Hypothalamus (tissue), 51 donors: ENCODE results near the gene SLC6A11.

Source experiments
- DNase-seq, 51 donors: peaks; one replicate each; lab custom pipeline; 2025; lab: John Stamatoyannopoulos, UW

The SLC6A11 gene

DNA sequence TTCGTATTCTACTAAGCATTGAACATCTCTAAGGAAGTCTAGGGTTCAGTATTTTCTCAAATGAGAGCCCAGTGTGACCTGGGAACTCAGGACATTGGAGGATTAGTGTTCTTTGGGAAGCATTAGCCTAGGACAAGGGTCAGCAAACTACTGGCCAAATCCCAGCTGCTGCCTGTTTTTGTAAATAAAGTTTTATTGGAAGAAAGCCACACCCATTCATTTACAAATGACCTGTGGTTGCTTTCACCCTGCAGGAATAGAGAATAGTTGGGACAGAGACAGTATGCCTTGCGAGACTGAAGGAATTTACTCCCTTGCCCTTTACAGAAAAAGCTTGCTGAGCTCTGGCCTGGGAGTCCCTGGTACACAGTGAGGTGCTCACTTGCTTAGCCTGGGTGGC is 20.6 kb downstream of the SLC6A11 start:
- DNase-seq = no peak

GRCh38 chr3:10837849-10838248 is 21.8 kb downstream of the SLC6A11 start:
- peak in 18 of 51 donors; percentile 15 to 76 (median 46) for DNase-seq

GRCh38 chr3:10839167-10839566 is 23.1 kb downstream of the SLC6A11 start:
- no peak for DNase-seq

DNA sequence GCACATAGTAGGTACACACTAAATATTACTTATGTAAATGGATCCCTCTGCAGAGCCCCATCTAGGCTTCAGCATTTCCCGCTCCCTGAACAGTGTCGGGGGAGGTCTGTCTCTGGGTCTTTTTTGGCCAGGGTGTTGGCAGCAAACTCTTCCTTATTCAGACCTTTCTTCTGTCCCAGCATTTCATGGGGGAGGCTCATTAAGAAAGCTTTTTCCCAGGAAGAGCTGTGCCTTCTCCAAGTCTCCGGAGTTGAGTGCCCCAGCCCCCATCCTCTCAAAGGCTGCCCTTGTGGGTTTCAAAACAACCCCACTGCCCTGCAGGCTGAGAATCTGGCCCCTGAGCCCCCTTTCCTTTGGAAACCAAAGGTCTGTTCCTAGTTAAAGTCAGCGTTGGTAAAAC is 25.1 kb downstream of the SLC6A11 start:
- peak in 10 of 51 donors; percentile 18 to 44 (median 33) for DNase-seq

DNA sequence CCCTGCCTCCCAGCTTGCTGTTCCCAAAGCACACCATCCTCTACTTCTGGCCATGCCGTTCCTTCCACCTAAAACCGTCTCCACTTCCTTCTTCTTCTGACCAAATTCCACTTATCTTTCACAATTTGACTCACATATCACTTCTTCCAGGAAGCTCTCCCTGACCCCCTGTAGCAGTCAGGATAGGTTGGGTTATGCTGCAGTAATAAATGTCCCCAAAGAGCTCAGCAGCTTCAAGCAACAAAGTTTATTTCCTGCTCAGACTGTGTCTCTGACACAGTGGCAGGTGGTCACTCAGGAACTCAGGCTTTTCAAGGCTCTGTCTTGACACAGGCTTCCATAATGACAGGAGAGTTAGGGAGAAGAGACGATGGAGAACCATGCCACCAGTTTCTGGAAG is 27.4 kb downstream of the SLC6A11 start:
- no peak for DNase-seq

GRCh38 chr3:10845001-10845761 is 29.2 kb downstream of the SLC6A11 start:
- peak in 1 of 51 donors; percentile 15 for DNase-seq

DNA sequence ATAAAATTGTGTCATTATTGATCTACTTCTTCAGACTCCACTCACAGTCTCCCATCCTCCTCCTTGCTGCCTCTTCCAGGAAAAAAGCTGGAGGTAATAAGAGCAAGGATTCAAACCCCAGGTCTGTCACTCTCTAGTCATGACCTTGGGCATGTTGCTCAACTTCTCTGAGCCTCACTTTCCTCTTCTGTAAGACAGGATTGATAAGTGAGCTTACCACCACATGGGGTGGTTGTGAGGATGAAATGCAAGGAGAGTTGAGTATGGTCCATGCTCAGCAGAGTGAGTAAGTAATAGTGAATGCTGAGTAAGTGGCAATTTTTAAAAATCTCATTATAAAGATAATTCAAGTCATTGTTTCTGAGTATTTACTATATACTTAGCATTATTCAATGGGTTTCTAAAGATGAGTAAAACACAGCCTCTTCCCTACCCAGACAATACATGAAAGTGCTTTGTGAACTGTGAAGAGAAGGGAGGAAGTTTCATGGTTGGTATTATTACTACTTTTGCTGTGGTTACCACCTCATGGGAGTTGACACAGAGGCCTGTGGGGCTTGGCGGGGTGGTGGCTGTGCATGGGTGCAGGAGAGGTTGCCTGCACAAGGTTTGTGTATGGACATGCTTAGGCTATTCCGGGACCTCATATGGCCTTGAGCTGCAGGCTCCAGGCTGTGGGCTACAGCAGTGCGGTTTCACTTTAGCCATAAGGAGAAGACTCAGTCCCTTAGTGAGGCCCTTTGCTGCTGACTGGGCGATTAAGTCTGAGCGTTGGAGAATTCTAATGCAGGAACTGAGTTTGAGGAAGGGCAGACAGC is 30.0 kb downstream of the SLC6A11 start:
- no peak for DNase-seq

DNA sequence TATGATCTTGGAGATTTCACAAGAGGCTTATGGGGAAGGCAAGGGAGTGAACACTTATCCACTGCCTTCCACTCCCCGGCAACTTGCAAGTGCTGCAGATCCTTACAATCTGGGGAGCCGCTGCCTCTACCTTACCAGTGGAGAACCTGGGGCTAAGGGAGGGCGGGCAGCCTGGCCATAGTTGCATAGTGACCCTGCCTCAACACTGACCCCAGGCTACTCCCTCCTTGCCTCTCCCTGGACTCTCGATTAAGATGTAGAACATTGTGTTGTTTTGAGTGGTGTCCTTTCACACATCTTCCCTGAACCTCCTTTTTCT is 30.6 kb downstream of the SLC6A11 start:
- DNase-seq = no peak

- no peak for DNase-seq
These were observed 32.2 kb downstream of the SLC6A11 start for GRCh38 chr3:10848261-10848660.

DNA sequence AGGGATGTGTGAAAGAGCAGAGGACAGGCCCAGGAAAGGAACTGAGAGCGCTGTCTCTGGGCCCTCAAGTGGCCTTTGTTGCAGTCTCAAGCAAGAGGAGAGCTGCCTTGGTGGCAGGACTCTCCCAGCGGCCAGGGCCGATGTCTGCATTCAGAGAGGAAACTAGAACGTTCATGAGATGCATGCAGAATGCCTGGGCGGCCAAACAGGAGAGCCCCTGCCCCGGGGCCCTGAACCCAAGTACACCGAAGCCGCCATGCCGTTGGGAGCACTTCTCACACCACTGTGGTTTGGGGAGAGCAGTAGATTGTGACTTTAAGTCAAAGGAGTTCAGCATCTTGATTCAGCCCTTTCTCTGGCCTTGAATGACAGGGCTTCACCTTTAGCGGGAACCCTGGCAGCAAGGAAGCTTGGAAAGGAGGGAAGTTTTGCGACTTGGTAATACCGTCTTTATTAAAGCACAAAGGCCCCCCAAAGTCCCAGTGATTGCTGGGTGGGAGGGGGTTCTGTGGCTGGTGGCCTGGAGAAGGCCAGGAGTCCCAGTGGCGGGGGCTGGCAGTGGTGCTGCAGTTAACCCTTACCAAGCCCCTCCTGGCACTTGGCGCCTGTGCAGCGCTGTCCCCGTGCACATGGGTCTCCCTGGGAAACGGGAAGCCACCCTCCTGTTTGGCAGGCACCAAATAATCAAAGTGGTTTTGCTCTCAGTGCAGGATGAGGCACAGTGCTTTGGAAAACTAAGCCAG is 36.2 kb downstream of the SLC6A11 start:
- peak in 22 of 51 donors; percentile 20 to 87 (median 63) for DNase-seq

- no peak for DNase-seq
These were observed 39.2 kb downstream of the SLC6A11 start for GRCh38 chr3:10855083-10855870.

DNA sequence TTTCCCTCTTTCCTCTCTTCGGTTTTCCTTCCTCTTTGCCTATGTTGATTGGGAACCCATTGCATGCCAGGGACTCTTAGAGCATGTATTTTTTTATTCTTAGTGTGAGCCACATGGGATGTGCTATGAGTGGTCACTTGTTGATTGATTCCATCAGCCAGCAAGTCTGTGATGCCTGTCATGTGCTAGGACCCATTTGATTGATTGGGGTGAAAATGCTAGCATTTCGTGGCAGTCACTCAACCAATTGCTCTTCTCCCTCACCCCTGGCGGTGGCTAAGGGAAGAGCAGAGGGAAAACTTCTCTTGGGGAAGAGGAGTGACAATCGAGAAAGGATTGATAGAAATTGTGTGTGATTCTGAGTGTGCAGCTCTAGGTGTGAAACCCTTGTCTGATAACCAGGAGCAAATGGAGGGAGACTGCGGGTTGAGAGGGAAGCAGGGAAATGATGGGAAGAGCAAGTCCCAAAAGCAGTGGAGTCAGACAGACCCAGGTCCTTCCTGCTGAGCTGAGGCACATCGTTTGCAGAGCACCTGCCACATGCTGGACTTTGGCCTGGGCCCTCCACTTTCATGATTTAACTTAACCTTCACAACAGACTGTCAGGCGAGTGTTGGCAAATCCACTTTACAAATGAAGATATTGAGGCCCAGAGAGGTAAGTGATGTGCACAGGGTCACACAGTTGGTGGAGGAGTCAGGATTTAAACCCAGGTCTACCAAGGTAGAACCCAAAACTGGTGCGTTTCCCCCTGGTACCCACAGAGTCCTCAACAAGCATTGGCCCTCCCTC is 40.0 kb downstream of the SLC6A11 start:
- no peak for DNase-seq

DNA sequence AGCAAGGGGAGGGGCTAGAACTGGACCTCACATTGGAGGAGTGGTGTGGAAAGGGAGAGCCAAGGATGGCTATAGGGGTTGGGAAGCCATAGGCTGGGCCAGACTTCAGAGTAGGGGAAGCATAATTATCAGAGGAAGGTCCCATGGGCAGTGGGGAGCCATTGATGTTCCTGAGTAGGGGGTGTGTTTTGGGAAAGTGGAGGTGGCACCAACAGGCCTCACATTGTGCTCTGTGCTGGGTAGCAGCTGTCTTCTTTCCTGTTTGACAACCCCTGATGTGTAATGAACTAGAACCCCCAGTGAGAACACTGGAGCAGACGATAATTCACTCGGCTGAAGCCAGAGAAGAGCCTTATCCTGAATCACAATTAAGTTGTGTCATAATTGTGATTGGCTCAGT is 41.2 kb downstream of the SLC6A11 start:
- no peak for DNase-seq

DNA sequence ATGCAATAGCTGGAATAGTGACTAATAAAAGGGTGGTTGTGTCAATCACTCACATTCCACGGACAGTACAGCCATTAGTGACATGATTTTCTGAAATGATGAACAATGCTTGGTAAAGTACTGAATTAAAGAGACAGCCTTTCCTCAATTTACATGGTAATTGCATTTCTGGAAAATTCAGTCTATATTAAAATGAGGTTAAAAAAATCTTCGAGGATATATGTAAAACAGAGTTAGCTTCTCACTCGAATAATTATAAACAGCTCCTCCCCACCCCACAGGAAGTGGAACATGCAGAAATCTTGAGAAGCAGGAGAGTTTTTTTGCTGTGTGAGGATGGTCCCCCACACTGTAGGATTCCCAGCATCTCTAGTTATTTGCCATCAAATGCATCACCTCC is 42.1 kb downstream of the SLC6A11 start:
- no peak for DNase-seq

- DNase-seq = no peak
These were observed 51.4 kb downstream of the SLC6A11 start for GRCh38 chr3:10867384-10867783.

DNA sequence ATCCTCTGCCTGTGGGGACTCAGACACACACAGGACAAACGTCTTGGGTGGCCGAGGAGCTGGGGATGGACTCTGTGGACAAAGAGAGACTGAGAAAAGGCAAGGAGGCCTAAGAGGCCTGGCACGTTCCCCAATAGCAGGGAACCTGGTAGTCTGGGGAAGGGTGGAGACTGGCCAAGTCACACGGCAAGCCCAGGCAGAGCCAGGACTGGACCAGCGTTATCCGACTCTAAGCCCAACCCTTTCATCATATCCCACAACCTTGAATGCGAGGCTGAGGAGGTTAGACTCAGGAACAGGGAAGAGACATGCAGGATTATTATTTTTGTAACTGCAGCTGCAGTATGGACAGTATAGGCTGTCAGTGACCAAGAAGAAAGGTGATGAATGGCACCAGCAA is 53.4 kb downstream of the SLC6A11 start:
- peak in 14 of 51 donors; percentile 8 to 66 (median 34) for DNase-seq

DNA sequence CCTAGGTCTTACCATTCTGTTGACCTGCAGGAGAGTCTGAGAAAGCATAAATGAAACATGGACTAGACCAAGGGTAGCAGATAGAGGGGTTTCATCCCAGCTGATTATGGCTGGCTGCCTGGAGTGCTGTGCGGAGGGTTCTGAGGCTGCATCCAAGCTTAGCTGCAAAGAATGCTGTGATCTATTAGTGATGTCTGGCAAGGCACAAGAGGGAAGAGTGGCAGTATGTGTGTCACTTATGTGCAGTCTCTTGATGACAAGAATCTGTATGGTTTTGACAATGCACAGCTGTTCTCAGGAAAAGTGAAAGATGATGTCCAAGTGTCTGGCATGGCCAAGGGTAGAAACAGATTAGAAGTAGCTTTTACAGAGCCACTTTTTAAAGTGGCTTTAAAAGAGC is 54.3 kb downstream of the SLC6A11 start:
- DNase-seq = no peak

- DNase-seq = no peak
These were observed 57.4 kb downstream of the SLC6A11 start for GRCh38 chr3:10873415-10873814.

GRCh38 chr3:10875914-10876313 is 59.9 kb downstream of the SLC6A11 start:
- no peak for DNase-seq

DNA sequence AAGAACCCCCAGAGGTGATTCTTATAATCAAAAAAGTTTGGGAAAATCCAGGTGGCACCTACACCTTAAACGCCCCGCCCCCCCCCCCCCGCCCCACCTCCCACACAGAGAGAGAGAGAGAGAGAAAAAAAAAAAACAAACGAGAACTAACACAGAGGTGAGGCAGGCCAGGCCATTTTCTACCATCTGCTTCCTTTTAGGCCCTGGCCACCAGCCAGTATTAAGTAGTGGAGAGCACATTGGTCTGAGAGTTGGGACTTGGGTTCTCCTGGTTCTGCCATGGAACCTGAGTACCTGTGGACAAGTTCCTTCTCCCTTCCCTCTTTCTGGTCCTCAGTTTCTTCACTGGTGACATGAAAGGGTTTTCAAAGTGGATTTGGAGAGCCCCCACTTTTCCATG is 60.6 kb downstream of the SLC6A11 start:
- no peak for DNase-seq
